Measurements from ENCODE around the gene CFAP65. TPM values are rescaled to one million over a fixed set of nuclear protein-coding genes. Genes with fewer than 3 reads are reported as not detected.

The CFAP65 gene
- total and polyA plus RNA-seq, 2 of the 13 experiments (the other 11 are each of a cell fraction or from before 2014, with no cell fraction given), result 0.05 TPM; not detected in 1

GRCh38 chr2:219028996-219029828, 12.1 kb downstream of the CFAP65 start (continued):
- 0 out of 2 replicates have a peak, but pooled peaks have one; percentile 41 for TF ChIP-seq TBX2 (CRISPR knock-in tag; IDR thresholded peaks at IDR 0.05; ENCODE audit: borderline replicate concordance)
- no peak for TF ChIP-seq PAX8 (CRISPR knock-in tag; IDR thresholded peaks at IDR 0.05; ENCODE audit: borderline replicate concordance)
- TF ChIP-seq ZNF768 (CRISPR knock-in tag; IDR thresholded peaks at IDR 0.05), result 0 out of 2 replicates have a peak, but pooled peaks have one; percentile 7
- 0 out of 2 replicates have a peak, but pooled peaks have one; percentile 25 for TF ChIP-seq ZNF343 (CRISPR knock-in tag; IDR thresholded peaks at IDR 0.05)
- 0 out of 2 replicates have a peak, but pooled peaks have one; percentile 45 for TF ChIP-seq ZNF772 (CRISPR knock-in tag; IDR thresholded peaks at IDR 0.05)
- TF ChIP-seq ZNF276 (CRISPR knock-in tag; IDR thresholded peaks at IDR 0.05; ENCODE audit: low read depth), result no peak
- no peak for TF ChIP-seq WIZ (CRISPR knock-in tag; IDR thresholded peaks at IDR 0.05)
- TF ChIP-seq NR2F2 (IDR thresholded peaks at IDR 0.05; ENCODE audit: borderline replicate concordance, low read depth), result no peak
- TF ChIP-seq, protein P1, sequence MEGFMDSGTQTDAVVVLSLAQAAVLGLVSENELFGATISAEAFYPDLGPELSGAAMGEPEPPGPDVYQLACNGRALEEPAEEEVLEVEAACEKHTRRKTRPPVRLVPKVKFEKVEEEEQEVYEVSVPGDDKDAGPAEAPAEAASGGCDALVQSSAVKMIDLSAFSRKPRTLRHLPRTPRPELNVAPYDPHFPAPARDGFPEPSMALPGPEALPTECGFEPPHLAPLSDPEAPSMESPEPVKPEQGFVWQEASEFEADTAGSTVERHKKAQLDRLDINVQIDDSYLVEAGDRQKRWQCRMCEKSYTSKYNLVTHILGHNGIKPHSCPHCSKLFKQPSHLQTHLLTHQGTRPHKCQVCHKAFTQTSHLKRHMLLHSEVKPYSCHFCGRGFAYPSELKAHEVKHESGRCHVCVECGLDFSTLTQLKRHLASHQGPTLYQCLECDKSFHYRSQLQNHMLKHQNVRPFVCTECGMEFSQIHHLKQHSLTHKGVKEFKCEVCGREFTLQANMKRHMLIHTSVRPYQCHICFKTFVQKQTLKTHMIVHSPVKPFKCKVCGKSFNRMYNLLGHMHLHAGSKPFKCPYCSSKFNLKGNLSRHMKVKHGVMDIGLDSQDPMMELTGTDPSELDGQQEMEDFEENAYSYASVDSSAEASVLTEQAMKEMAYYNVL (CRISPR knock-in tag; IDR thresholded peaks at IDR 0.05; ENCODE audit: borderline replicate concordance), result no peak
- TF ChIP-seq TRIM24 (CRISPR knock-in tag; IDR thresholded peaks at IDR 0.05), result no peak
- TF ChIP-seq, protein P2, sequence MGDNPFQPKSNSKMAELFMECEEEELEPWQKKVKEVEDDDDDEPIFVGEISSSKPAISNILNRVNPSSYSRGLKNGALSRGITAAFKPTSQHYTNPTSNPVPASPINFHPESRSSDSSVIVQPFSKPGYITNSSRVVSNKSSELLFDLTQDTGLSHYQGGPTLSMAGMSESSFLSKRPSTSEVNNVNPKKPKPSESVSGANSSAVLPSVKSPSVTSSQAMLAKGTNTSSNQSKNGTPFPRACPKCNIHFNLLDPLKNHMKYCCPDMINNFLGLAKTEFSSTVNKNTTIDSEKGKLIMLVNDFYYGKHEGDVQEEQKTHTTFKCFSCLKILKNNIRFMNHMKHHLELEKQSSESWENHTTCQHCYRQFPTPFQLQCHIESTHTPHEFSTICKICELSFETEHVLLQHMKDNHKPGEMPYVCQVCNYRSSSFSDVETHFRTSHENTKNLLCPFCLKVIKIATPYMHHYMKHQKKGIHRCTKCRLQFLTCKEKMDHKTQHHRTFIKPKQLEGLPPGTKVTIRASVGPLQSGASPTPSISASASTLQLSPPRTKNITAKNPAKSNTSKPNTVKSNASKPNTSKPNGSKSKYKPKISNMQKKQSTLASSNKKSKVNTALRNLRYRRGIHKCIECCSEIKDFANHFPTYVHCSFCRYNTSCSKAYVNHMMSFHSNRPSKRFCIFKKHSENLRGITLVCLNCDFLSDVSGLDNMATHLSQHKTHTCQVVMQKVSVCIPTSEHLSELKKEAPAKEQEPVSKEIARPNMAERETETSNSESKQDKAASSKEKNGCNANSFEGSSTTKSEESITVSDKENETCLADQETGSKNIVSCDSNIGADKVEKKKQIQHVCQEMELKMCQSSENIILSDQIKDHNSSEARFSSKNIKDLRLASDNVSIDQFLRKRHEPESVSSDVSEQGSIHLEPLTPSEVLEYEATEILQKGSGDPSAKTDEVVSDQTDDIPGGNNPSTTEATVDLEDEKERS (CRISPR knock-in tag; IDR thresholded peaks at IDR 0.05), result no peak
- no peak for TF ChIP-seq SETDB1 (CRISPR knock-in tag; IDR thresholded peaks at IDR 0.05; ENCODE audit: borderline replicate concordance)
- TF ChIP-seq ZNF687 (CRISPR knock-in tag; IDR thresholded peaks at IDR 0.05), result peak; percentile 22

All from HepG2 (cell line).